ENCODE measurements around the gene GSE1. TPM values are rescaled to one million over a fixed set of nuclear protein-coding genes. Genes with fewer than 3 reads are reported as not detected.

Gene GSE1
- total and polyA plus RNA-seq, 9 of the 15 experiments (the other 6 are each of a cell fraction or from before 2014, with no cell fraction given), result 12.2 to 244 (median 57.9) TPM

DNA sequence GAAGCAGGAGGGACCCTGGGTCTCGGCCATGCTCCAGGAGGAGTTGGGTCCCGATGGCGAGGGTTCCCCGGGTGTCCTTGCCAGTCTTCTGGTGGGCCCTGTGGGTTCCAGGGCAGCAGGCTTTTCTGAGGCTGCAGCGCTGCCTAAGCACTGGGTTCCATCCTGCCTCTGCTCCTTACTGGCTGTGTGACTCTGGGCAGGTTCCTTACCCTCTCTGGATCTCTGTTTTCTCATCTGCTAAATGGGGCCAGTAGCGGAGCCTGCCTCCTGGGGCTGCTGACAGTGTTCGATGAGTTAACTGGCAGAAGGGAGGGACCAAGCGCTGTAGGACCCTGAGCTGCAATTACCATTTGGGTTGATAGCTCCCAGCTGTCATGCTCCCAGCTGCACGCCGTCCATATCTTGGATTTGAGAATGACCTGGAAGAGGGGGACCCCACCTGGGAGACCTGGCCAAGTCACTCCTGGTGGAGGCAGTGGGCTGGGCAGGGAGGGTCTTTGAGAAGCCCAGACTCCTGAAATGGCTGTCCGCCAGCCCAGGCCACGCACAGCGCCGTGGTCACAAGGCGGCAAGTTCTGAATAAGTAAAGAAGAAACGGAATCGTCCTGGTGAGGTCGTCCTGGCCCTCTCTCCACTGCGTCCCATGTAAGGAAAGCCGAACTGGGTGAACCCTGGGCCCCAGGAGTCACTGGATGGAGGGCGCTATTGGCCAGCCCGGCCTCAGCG lies 47.2 kb upstream of the GSE1 start (continued):
- TF ChIP-seq, protein P1, sequence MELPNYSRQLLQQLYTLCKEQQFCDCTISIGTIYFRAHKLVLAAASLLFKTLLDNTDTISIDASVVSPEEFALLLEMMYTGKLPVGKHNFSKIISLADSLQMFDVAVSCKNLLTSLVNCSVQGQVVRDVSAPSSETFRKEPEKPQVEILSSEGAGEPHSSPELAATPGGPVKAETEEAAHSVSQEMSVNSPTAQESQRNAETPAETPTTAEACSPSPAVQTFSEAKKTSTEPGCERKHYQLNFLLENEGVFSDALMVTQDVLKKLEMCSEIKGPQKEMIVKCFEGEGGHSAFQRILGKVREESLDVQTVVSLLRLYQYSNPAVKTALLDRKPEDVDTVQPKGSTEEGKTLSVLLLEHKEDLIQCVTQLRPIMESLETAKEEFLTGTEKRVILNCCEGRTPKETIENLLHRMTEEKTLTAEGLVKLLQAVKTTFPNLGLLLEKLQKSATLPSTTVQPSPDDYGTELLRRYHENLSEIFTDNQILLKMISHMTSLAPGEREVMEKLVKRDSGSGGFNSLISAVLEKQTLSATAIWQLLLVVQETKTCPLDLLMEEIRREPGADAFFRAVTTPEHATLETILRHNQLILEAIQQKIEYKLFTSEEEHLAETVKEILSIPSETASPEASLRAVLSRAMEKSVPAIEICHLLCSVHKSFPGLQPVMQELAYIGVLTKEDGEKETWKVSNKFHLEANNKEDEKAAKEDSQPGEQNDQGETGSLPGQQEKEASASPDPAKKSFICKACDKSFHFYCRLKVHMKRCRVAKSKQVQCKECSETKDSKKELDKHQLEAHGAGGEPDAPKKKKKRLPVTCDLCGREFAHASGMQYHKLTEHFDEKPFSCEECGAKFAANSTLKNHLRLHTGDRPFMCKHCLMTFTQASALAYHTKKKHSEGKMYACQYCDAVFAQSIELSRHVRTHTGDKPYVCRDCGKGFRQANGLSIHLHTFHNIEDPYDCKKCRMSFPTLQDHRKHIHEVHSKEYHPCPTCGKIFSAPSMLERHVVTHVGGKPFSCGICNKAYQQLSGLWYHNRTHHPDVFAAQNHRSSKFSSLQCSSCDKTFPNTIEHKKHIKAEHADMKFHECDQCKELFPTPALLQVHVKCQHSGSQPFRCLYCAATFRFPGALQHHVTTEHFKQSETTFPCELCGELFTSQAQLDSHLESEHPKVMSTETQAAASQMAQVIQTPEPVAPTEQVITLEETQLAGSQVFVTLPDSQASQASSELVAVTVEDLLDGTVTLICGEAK (IDR thresholded peaks at IDR 0.05), result no peak
- TF ChIP-seq, protein P1 (CRISPR knock-in tag; IDR thresholded peaks at IDR 0.05), result no peak
- TF ChIP-seq HDGF (IDR thresholded peaks at IDR 0.05) (0 out of 2 replicates have a peak, but pooled peaks have one; percentile 62), RBM25 (IDR thresholded peaks at IDR 0.05; ENCODE audit: low read depth, low read length, severe bottlenecking) (peak; percentile 98), ZNF445 (CRISPR knock-in tag; IDR thresholded peaks at IDR 0.05; ENCODE audit: low read depth) (no peak), MTA3 (IDR thresholded peaks at IDR 0.05; ENCODE audit: borderline replicate concordance) (0 out of 2 replicates have a peak, but pooled peaks have one; percentile 53)
